22Rv1 (cell line): ENCODE measurements around the gene MACROH2A1.

Experiments used
- H3K27ac ChIP-seq: fragments of 450-650 bp; 2 replicates; pipeline ENCODE4 v1.5.1; 2017
- CTCF ChIP-seq: fragments of 450-650 bp; IDR thresholded peaks from 2 replicates; pipeline ENCODE4 v1.5.1; 2017; ENCODE audit warnings: mild to moderate bottlenecking
- ZFX ChIP-seq: fragments of 450-650 bp; IDR thresholded peaks from 2 replicates; pipeline ENCODE4 v1.6.1; 2017; ENCODE audit warnings: antibody characterized with exemption, borderline replicate concordance

The MACROH2A1 gene

GRCh38 chr5:135322744-135323143 lies 76.3 kb downstream of the MACROH2A1 start:
- TF ChIP-seq ZFX (no peak), CTCF (no peak)

GRCh38 chr5:135322271-135322670 lies 76.8 kb downstream of the MACROH2A1 start:
- no peak overlapping the region for H3K27ac ChIP-seq
- no peak for TF ChIP-seq CTCF
- TF ChIP-seq ZFX = no peak

More at GRCh38 chr5:135322744-135323143, 76.3 kb downstream of the MACROH2A1 start:
- H3K27ac ChIP-seq = no peak overlapping the region

GRCh38 chr5:135320718-135321484 lies 78.1 kb downstream of the MACROH2A1 start:
- TF ChIP-seq ZFX (no peak), CTCF (no peak)
- H3K27ac ChIP-seq = no peak overlapping the region

GRCh38 chr5:135319928-135320606 lies 79.0 kb downstream of the MACROH2A1 start:
- TF ChIP-seq ZFX (no peak), CTCF (0 out of 2 replicates have a peak, but pooled peaks have one; percentile 9)

GRCh38 chr5:135319458-135319857 lies 79.6 kb downstream of the MACROH2A1 start:
- no peak for TF ChIP-seq ZFX
- no peak for TF ChIP-seq CTCF
- H3K27ac ChIP-seq = no peak overlapping the region

More at GRCh38 chr5:135319928-135320606, 79.0 kb downstream of the MACROH2A1 start:
- no peak overlapping the region for H3K27ac ChIP-seq

- TF ChIP-seq CTCF (no peak), ZFX (no peak)
- no peak overlapping the region for H3K27ac ChIP-seq
These were observed 80.1 kb downstream of the MACROH2A1 start for GRCh38 chr5:135318924-135319323.

- TF ChIP-seq ZFX = no peak
- TF ChIP-seq CTCF = no peak
- H3K27ac ChIP-seq = no peak overlapping the region
These were observed 81.0 kb downstream of the MACROH2A1 start for GRCh38 chr5:135318037-135318436.
